Inflammatory macrophage (primary cell): ENCODE results near the gene TTC32.

Experiments
- DNase-seq, 2 donors: peaks; one replicate each; pipeline ENCODE4 v3.0.0-alpha.2; 2020 to 2022

The TTC32 gene

GRCh38 chr2:19899985-19900930 lies 1.5 kb downstream of the TTC32 start:
- DNase-seq = no peak

GRCh38 chr2:19898592-19899329 lies 3.0 kb downstream of the TTC32 start:
- DNase-seq = no peak

- DNase-seq = no peak
Measured at GRCh38 chr2:19897623-19898245, 4.0 kb downstream of the TTC32 start.

GRCh38 chr2:19895535-19895934 lies 6.2 kb downstream of the TTC32 start:
- no peak for DNase-seq

- no peak for DNase-seq
Measured at GRCh38 chr2:19894134-19894792, 7.5 kb downstream of the TTC32 start.

GRCh38 chr2:19893520-19894133 lies 8.2 kb downstream of the TTC32 start:
- no peak for DNase-seq

GRCh38 chr2:19891971-19892370 lies 9.8 kb downstream of the TTC32 start:
- DNase-seq = peak; percentile 94 to 95

- DNase-seq = no peak
Measured at GRCh38 chr2:19890104-19890503, 11.7 kb downstream of the TTC32 start.

GRCh38 chr2:19888831-19889230 lies 13.0 kb downstream of the TTC32 start:
- DNase-seq = no peak

- peak; percentile 50 to 55 for DNase-seq
Measured at GRCh38 chr2:19887510-19887909, 14.3 kb downstream of the TTC32 start.

- DNase-seq = no peak
Measured at GRCh38 chr2:19886261-19886660, 15.5 kb downstream of the TTC32 start.

- no peak for DNase-seq
Measured at GRCh38 chr2:19885791-19886190, 16.0 kb downstream of the TTC32 start.

GRCh38 chr2:19883971-19884720 lies 17.6 kb downstream of the TTC32 start:
- no peak for DNase-seq

- DNase-seq = no peak
Measured at GRCh38 chr2:19883486-19883885, 18.3 kb downstream of the TTC32 start.

- peak in 1 of 2 donors; percentile 13 for DNase-seq
Measured at GRCh38 chr2:19882286-19882685, 19.5 kb downstream of the TTC32 start.

GRCh38 chr2:19881908-19882265 lies 19.9 kb downstream of the TTC32 start:
- no peak for DNase-seq

- peak in 1 of 2 donors; percentile 16 for DNase-seq
Measured at GRCh38 chr2:19881221-19881907, 20.4 kb downstream of the TTC32 start.

GRCh38 chr2:19880191-19880590 lies 21.6 kb downstream of the TTC32 start:
- peak in 1 of 2 donors; percentile 43 for DNase-seq

- no peak for DNase-seq
Measured at GRCh38 chr2:19879120-19879519, 22.7 kb downstream of the TTC32 start.

GRCh38 chr2:19878268-19879046 lies 23.3 kb downstream of the TTC32 start:
- no peak for DNase-seq
